ENCODE results near the gene CORIN.

- TF ChIP-seq POLR2AphosphoS5 (IDR thresholded peaks at IDR 0.05) (no peak), CTCF (IDR thresholded peaks at IDR 0.05) (no peak)
Observed at GRCh38 chr4:47597696-47598095, 240.2 kb downstream of the CORIN start.

All from suprapubic skin (tissue), 3 donors.